Neural cell (in vitro differentiated cells): ENCODE results near the gene ENPP5.

Source experiments
- CTCF ChIP-seq: fragments of 450-650 bp; IDR thresholded peaks from 2 replicates; pipeline ENCODE4 v1.5.1; 2014; ENCODE audit warnings: antibody characterized with exemption, mild to moderate bottlenecking, moderate library complexity; ENCODE audit not compliant: poor library complexity, severe bottlenecking
- EP300 ChIP-seq: fragments of 450-650 bp; conservative IDR thresholded peaks from 2 replicates; pipeline ENCODE4 v1.6.1; 2014; ENCODE audit warnings: antibody characterized with exemption, mild to moderate bottlenecking, moderate library complexity; ENCODE audit not compliant: poor library complexity, severe bottlenecking
- EZH2 ChIP-seq: fragments of 200-600, 300-800 bp; shearing (Covaris generic), sonication (generic); IDR thresholded peaks from 2 replicates; pipeline ENCODE4 v1.6.1; 2014; ENCODE audit warnings: antibody characterized with exemption, low read length, borderline replicate concordance, mild to moderate bottlenecking; ENCODE audit not compliant: insufficient read depth, poor library complexity, severe bottlenecking
- MXI1 ChIP-seq: fragments of 450-650 bp; conservative IDR thresholded peaks from 2 replicates; pipeline ENCODE4 v1.6.1; 2014; ENCODE audit warnings: antibody characterized with exemption, mild to moderate bottlenecking; ENCODE audit not compliant: poor library complexity, severe bottlenecking
- POLR2AphosphoS5 ChIP-seq: IDR thresholded peaks from 2 replicates; pipeline ENCODE4 v1.6.1; 2012
- RAD21 ChIP-seq: fragments of 450-650 bp; conservative IDR thresholded peaks from 2 replicates; pipeline ENCODE4 v1.6.1; 2014; ENCODE audit warnings: antibody characterized with exemption, mild to moderate bottlenecking, moderate library complexity
- REST ChIP-seq: IDR thresholded peaks from 2 replicates; pipeline ENCODE4 v1.6.1; 2012; ENCODE audit warnings: borderline replicate concordance
- TAF1 ChIP-seq: IDR thresholded peaks from 2 replicates; pipeline ENCODE4 v1.6.1; 2012; ENCODE audit warnings: low read depth

GRCh38 chr6:46211917-46212316, 41.1 kb upstream of the ENPP5 start:
- TF ChIP-seq CTCF (no peak), RAD21 (no peak), EP300 (no peak), REST (no peak), POLR2AphosphoS5 (no peak), EZH2 (no peak), TAF1 (no peak), MXI1 (no peak)
